Progenitor cell of endocrine pancreas (in vitro differentiated cells): ENCODE results near the gene TMEM245. TPM values are rescaled to one million over a fixed set of nuclear protein-coding genes. Genes with fewer than 3 reads are reported as not detected.
"Not testable (repeated sequence)": the region's sequence is repeated elsewhere in the genome, so short reads cannot be mapped to it uniquely, and the experiment has no call there.

Source experiments
- DNase-seq: peaks from one replicate; pipeline ENCODE4 v3.0.0; 2021; ENCODE audit warnings: low spot score; ENCODE audit not compliant: unreplicated experiment
- H3K27ac Mint-ChIP-seq: 2 replicates; pipeline ENCODE4 v1.8.0; 2021; ENCODE audit warnings: mild to moderate bottlenecking, moderate library complexity, mixed read lengths
- H3K27me3 Mint-ChIP-seq: 2 replicates; pipeline ENCODE4 v1.8.0; 2021; ENCODE audit warnings: mixed read lengths
- H3K36me3 Mint-ChIP-seq: 2 replicates; pipeline ENCODE4 v1.8.0; 2022; ENCODE audit warnings: mixed read lengths; ENCODE audit not compliant: insufficient read depth
- H3K4me1 Mint-ChIP-seq: 2 replicates; pipeline ENCODE4 v1.8.0; 2021; ENCODE audit warnings: low read depth, mixed read lengths
- H3K4me3 Mint-ChIP-seq: 2 replicates; pipeline ENCODE4 v1.8.0; 2021; ENCODE audit warnings: low read depth, mild to moderate bottlenecking, moderate library complexity, mixed read lengths
- H3K9me3 Mint-ChIP-seq: 2 replicates; pipeline ENCODE4 v1.8.0; 2021; ENCODE audit warnings: low read depth, mixed read lengths
- total RNA-seq: library from RNA; stranded (reverse); gene quantifications from 2 replicates; pipeline ENCODE4 v1.2.1, GENCODE V29; 2021
- TF ChIP-seq, protein P1 (sequence below): fragments of 200-600 bp; sonication (generic); IDR thresholded peaks from one replicate; pipeline ENCODE4 v1.5.0; 2021; ENCODE audit warnings: antibody characterized with exemption, mild to moderate bottlenecking; ENCODE audit not compliant: unreplicated experiment

Gene TMEM245
- total RNA-seq, 1 donor from 2014 or later, result 57.2 TPM

DNA sequence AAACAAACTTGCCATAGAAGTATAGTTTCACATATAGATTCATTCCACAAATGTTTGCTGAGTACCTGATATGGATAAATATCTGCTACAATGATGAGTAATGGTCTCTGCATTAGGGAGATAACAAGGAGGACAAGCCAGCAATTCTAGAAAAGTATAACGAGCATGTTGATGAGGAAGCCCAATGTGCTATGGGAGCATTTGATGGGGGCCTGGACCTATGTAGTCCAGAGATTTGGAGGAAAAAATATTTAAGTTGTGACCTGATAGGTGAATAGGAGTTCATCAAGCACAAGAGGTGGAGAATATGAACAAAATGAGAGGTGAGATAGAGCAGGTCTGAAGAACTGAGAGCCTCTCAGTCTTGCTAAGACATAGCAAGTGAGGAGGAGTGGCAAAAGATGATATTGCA is 14.4 kb upstream of the TMEM245 start:
- Mint-ChIP-seq H3K36me3 (no peaks in the 10 kb centered on the region), H3K27me3 (no peaks in the 10 kb centered on the region), H3K4me1 (peaks cover 15% of the 10 kb centered on the region), H3K4me3 (no peak overlapping the region), H3K9me3 (no peaks in the 10 kb centered on the region), H3K27ac (no peak overlapping the region)
- TF ChIP-seq, protein P1, sequence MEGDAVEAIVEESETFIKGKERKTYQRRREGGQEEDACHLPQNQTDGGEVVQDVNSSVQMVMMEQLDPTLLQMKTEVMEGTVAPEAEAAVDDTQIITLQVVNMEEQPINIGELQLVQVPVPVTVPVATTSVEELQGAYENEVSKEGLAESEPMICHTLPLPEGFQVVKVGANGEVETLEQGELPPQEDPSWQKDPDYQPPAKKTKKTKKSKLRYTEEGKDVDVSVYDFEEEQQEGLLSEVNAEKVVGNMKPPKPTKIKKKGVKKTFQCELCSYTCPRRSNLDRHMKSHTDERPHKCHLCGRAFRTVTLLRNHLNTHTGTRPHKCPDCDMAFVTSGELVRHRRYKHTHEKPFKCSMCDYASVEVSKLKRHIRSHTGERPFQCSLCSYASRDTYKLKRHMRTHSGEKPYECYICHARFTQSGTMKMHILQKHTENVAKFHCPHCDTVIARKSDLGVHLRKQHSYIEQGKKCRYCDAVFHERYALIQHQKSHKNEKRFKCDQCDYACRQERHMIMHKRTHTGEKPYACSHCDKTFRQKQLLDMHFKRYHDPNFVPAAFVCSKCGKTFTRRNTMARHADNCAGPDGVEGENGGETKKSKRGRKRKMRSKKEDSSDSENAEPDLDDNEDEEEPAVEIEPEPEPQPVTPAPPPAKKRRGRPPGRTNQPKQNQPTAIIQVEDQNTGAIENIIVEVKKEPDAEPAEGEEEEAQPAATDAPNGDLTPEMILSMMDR, result no peak
- DNase-seq, result no peak

DNA sequence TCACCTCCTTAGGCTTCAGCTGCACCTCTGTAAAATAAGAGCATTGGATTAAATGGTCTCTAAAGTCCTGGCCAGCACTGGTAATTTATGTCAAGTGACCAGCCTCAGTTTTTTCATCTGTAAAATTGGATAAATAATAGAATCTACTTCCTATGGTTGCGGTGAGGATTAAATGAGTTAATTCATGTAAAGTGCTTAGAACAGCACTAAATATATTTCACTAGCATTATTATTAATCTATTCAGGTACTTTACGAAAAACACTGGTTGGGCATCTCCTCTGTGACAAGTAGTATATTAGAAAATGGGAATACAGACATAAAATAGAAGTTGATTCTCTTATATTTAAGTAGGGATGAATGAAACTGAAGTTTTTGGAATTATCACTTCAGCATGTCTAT is 13.8 kb upstream of the TMEM245 start:
- Mint-ChIP-seq H3K4me3 (no peak overlapping the region), H3K4me1 (peaks cover 15% of the 10 kb centered on the region), H3K36me3 (no peaks in the 10 kb centered on the region), H3K9me3 (no peaks in the 10 kb centered on the region), H3K27ac (no peak overlapping the region), H3K27me3 (no peaks in the 10 kb centered on the region)
- DNase-seq, result no peak
- TF ChIP-seq, protein P1, result no peak

- Mint-ChIP-seq H3K9me3 (no peaks in the 10 kb centered on the region), H3K4me1 (peaks cover 15% of the 10 kb centered on the region), H3K27me3 (no peaks in the 10 kb centered on the region), H3K27ac (no peak overlapping the region), H3K4me3 (no peak overlapping the region), H3K36me3 (no peaks in the 10 kb centered on the region)
- DNase-seq, result no peak
- TF ChIP-seq, protein P1, result no peak
Observed at GRCh38 chr9:109132567-109133021, 12.8 kb upstream of the TMEM245 start.

GRCh38 chr9:109129470-109130197 is 9.9 kb upstream of the TMEM245 start:
- Mint-ChIP-seq H3K4me3 (no peak overlapping the region), H3K36me3 (no peaks in the 10 kb centered on the region), H3K9me3 (no peaks in the 10 kb centered on the region), H3K27me3 (no peaks in the 10 kb centered on the region), H3K4me1 (peaks cover 15% of the 10 kb centered on the region), H3K27ac (no peak overlapping the region)
- TF ChIP-seq, protein P1, result no peak
- no peak for DNase-seq

GRCh38 chr9:109126671-109127070 is 6.9 kb upstream of the TMEM245 start:
- H3K4me3 Mint-ChIP-seq, H3K9me3 Mint-ChIP-seq, DNase-seq, H3K36me3 Mint-ChIP-seq, H3K4me1 Mint-ChIP-seq, H3K27ac Mint-ChIP-seq, H3K27me3 Mint-ChIP-seq: not testable (repeated sequence)

- no peaks in the 10 kb centered on the region for H3K36me3 Mint-ChIP-seq
- H3K4me3 Mint-ChIP-seq, result no peak overlapping the region
- TF ChIP-seq, protein P1, result no peak
- no peak for DNase-seq
- no peaks in the 10 kb centered on the region for H3K27me3 Mint-ChIP-seq
- no peak overlapping the region for H3K27ac Mint-ChIP-seq
- H3K4me1 Mint-ChIP-seq, result peaks cover 7% of the 10 kb centered on the region
- no peaks in the 10 kb centered on the region for H3K9me3 Mint-ChIP-seq
Observed at GRCh38 chr9:109124121-109124520, 4.4 kb upstream of the TMEM245 start.
